HepG2 (cell line): ENCODE data around the gene LSMEM2. TPM values are rescaled to one million over a fixed set of nuclear protein-coding genes. Genes with fewer than 3 reads are reported as not detected.

Source experiments
- FOXP1 ChIP-seq, 2 experiments: fragments of 450-650 bp in 1 of 2; IDR thresholded peaks; 2 replicates each; pipeline ENCODE4 v1.6.1; 2017 to 2018; ENCODE audit warnings: antibody characterized with exemption in 1 of 2
- HNRNPLL ChIP-seq: fragments of 200-400 bp; formaldehyde crosslinking; IDR thresholded peaks from 2 replicates; pipeline ENCODE4 v1.6.1; 2017; ENCODE audit warnings: mild to moderate bottlenecking, low read depth, low read length; ENCODE audit not compliant: poor library complexity, severe bottlenecking
- IKZF4 ChIP-seq: sonication (generic); formaldehyde crosslinking; IDR thresholded peaks from 2 replicates; pipeline ENCODE4 v1.5.1; 2020; ENCODE audit warnings: borderline replicate concordance, mild to moderate bottlenecking, low read depth, missing genetic modification reagents; ENCODE audit errors: not compliant biosample characterization
- MED8 ChIP-seq: sonication (generic); formaldehyde crosslinking; IDR thresholded peaks from 2 replicates; pipeline ENCODE4 v1.8.1; 2023; ENCODE audit warnings: mild to moderate bottlenecking, missing genetic modification reagents; ENCODE audit not compliant: insufficient replicate concordance
- SP5 ChIP-seq: IDR thresholded peaks from 2 replicates; pipeline ENCODE4 v1.6.1; 2016; ENCODE audit warnings: low read depth, borderline replicate concordance
- TBX3 ChIP-seq: fragments of 450-650 bp; IDR thresholded peaks from 2 replicates; pipeline ENCODE4 v1.6.1; 2017; ENCODE audit warnings: antibody characterized with exemption, mild to moderate bottlenecking, inconsistent platforms, borderline replicate concordance
- ZC3H13 ChIP-seq: sonication (generic); formaldehyde crosslinking; IDR thresholded peaks from 2 replicates; pipeline ENCODE4 v1.8.1; 2023; ENCODE audit warnings: mild to moderate bottlenecking, missing genetic modification reagents, moderate library complexity
- ZMYM4 ChIP-seq: sonication (generic); formaldehyde crosslinking; IDR thresholded peaks from 2 replicates; pipeline ENCODE4 v1.8.1; 2023; ENCODE audit warnings: mild to moderate bottlenecking, missing genetic modification reagents
- ZNF296 ChIP-seq: sonication (generic); formaldehyde crosslinking; conservative IDR thresholded peaks from 2 replicates; pipeline ENCODE4 v1.5.0; 2020; ENCODE audit warnings: mild to moderate bottlenecking, missing genetic modification reagents
- ZNF562 ChIP-seq: sonication (generic); formaldehyde crosslinking; IDR thresholded peaks from 2 replicates; pipeline ENCODE4 v1.8.0; 2022; ENCODE audit warnings: missing genetic modification reagents, borderline replicate concordance
- ZNF616 ChIP-seq: sonication (generic); formaldehyde crosslinking; IDR thresholded peaks from 2 replicates; pipeline ENCODE4 v1.5.0; 2020; ENCODE audit warnings: low read depth, mild to moderate bottlenecking, missing genetic modification reagents
- ZNF816 ChIP-seq: sonication (generic); formaldehyde crosslinking; IDR thresholded peaks from 2 replicates; pipeline ENCODE4 v1.8.0; 2022; ENCODE audit warnings: missing genetic modification reagents, mild to moderate bottlenecking, borderline replicate concordance
- polyA plus RNA-seq, 8 experiments: library from polyadenylated mRNA; depleted of rRNA in 3 of 8; stranded (reverse) in 7 of 8; unstranded in 1 of 8; fragments of >200 nt; fragmentation: Illumina TruSeq in 4 of 8; extraction: Trizol in 4 of 8; gene quantifications; 2 replicates each; pipeline versions ENCODE4 v1.2.1 to v1.2.3, GENCODE V29; 2011 to 2016; ENCODE audit warnings: low read depth in 4 of 8, missing spikeins in 1 of 8, mixed read lengths in 1 of 8; ENCODE audit not compliant: insufficient read depth in 1 of 8
- total RNA-seq, 5 experiments: library from RNA; depleted of rRNA; stranded (reverse); fragments of >200 nt; fragmentation: Illumina TruSeq; extraction: Trizol; gene quantifications; 2 replicates each; pipeline ENCODE4 v1.2.3, GENCODE V29; 2016; ENCODE audit warnings: low read depth in 1 of 5
- TF ChIP-seq, protein P1 (sequence below): sonication (generic); formaldehyde crosslinking; IDR thresholded peaks from 2 replicates; pipeline ENCODE4 v1.8.0; 2022; ENCODE audit warnings: mild to moderate bottlenecking, missing genetic modification reagents; ENCODE audit not compliant: insufficient replicate concordance
- TF ChIP-seq, protein P2 (sequence below): sonication (generic); formaldehyde crosslinking; conservative IDR thresholded peaks from 2 replicates; pipeline ENCODE4 v1.5.0; 2020; ENCODE audit warnings: missing genetic modification reagents
- TF ChIP-seq, protein P3 (sequence below): IDR thresholded peaks from 2 replicates; pipeline ENCODE4 v1.6.1; 2016
- TF ChIP-seq, protein P4 (sequence below): sonication (generic); formaldehyde crosslinking; IDR thresholded peaks from 2 replicates; pipeline ENCODE4 v1.5.0; 2020; ENCODE audit warnings: mild to moderate bottlenecking, low read depth, missing genetic modification reagents, borderline replicate concordance
- TF ChIP-seq, protein P5 (sequence below): sonication (generic); formaldehyde crosslinking; IDR thresholded peaks from 2 replicates; pipeline ENCODE4 v1.4.0; 2020; ENCODE audit warnings: mild to moderate bottlenecking, missing genetic modification reagents
- TF ChIP-seq, protein P6 (sequence below): IDR thresholded peaks from 2 replicates; pipeline ENCODE4 v1.6.1; 2016
- TF ChIP-seq, protein P7 (sequence below): sonication (generic); formaldehyde crosslinking; IDR thresholded peaks from 2 replicates; pipeline ENCODE4 v1.4.0; 2020; ENCODE audit warnings: missing genetic modification reagents

The LSMEM2 gene
- total and polyA plus RNA-seq, 2 of the 13 experiments (the other 11 are each of a cell fraction or from before 2014, with no cell fraction given) = 0.07 to 0.41 TPM

DNA sequence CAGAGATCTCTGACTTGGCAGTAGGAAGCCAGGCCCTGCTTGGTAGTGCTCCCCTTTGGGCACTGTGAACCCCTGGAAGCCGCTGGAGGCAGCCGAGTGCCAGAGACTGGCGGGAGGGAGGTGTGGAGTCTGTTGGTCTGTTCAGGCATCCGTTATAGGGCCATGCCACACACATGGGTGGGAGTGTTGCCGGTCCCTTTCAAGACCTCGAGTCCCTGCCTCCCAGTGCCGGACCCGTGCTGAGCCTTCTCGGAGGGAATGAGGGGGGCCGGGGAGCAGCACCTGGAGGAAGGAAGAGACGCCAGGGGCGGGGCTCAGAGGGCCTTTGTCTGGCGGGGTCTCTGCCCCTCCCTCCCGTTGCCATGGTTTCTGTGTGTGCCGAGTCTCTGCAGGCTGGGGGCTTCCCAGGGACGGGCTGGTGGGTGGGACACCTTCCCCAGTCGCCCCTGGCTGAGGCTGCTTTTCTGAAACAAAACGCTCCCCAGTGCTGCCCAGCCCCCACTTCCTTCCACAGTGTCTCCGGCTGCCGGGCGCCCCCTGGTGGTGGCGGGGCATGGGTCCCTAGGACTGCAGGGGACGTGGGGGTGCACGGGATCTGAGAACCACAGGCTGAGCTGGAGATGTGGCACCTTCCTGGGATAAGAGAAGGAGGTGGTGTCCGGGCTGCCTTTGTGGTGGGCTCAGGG is 32.9 kb upstream of the LSMEM2 start (continued):
- TF ChIP-seq, protein P1, sequence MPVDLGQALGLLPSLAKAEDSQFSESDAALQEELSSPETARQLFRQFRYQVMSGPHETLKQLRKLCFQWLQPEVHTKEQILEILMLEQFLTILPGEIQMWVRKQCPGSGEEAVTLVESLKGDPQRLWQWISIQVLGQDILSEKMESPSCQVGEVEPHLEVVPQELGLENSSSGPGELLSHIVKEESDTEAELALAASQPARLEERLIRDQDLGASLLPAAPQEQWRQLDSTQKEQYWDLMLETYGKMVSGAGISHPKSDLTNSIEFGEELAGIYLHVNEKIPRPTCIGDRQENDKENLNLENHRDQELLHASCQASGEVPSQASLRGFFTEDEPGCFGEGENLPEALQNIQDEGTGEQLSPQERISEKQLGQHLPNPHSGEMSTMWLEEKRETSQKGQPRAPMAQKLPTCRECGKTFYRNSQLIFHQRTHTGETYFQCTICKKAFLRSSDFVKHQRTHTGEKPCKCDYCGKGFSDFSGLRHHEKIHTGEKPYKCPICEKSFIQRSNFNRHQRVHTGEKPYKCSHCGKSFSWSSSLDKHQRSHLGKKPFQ (CRISPR knock-in tag) = no peak
- TF ChIP-seq, protein P2, sequence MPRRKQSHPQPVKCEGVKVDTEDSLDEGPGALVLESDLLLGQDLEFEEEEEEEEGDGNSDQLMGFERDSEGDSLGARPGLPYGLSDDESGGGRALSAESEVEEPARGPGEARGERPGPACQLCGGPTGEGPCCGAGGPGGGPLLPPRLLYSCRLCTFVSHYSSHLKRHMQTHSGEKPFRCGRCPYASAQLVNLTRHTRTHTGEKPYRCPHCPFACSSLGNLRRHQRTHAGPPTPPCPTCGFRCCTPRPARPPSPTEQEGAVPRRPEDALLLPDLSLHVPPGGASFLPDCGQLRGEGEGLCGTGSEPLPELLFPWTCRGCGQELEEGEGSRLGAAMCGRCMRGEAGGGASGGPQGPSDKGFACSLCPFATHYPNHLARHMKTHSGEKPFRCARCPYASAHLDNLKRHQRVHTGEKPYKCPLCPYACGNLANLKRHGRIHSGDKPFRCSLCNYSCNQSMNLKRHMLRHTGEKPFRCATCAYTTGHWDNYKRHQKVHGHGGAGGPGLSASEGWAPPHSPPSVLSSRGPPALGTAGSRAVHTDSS (CRISPR knock-in tag) = no peak
- TF ChIP-seq, protein P3, sequence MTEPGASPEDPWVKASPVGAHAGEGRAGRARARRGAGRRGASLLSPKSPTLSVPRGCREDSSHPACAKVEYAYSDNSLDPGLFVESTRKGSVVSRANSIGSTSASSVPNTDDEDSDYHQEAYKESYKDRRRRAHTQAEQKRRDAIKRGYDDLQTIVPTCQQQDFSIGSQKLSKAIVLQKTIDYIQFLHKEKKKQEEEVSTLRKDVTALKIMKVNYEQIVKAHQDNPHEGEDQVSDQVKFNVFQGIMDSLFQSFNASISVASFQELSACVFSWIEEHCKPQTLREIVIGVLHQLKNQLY (CRISPR knock-in tag) = no peak
- TF ChIP-seq IKZF4 (CRISPR knock-in tag) (no peak), ZNF296 (CRISPR knock-in tag) (no peak), SP5 (CRISPR knock-in tag) (peak; percentile 63; the same call in 1 of the 2 replicates), ZNF816 (CRISPR knock-in tag) (no peak), ZNF616 (CRISPR knock-in tag) (no peak), MED8 (peak; percentile 50), ZNF562 (CRISPR knock-in tag) (no peak), ZMYM4 (CRISPR knock-in tag) (no peak), ZC3H13 (CRISPR knock-in tag) (no peak), TBX3 (no peak), HNRNPLL (peak; percentile 48), FOXP1 (IDR thresholded peaks at IDR 0.05) (no peak), FOXP1 (CRISPR knock-in tag; IDR thresholded peaks at IDR 0.05) (no peak)
- TF ChIP-seq, protein P4, sequence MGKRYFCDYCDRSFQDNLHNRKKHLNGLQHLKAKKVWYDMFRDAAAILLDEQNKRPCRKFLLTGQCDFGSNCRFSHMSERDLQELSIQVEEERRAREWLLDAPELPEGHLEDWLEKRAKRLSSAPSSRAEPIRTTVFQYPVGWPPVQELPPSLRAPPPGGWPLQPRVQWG (CRISPR knock-in tag) = no peak
- TF ChIP-seq, protein P5, sequence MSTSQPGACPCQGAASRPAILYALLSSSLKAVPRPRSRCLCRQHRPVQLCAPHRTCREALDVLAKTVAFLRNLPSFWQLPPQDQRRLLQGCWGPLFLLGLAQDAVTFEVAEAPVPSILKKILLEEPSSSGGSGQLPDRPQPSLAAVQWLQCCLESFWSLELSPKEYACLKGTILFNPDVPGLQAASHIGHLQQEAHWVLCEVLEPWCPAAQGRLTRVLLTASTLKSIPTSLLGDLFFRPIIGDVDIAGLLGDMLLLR (CRISPR knock-in tag) = no peak
- TF ChIP-seq, protein P6, sequence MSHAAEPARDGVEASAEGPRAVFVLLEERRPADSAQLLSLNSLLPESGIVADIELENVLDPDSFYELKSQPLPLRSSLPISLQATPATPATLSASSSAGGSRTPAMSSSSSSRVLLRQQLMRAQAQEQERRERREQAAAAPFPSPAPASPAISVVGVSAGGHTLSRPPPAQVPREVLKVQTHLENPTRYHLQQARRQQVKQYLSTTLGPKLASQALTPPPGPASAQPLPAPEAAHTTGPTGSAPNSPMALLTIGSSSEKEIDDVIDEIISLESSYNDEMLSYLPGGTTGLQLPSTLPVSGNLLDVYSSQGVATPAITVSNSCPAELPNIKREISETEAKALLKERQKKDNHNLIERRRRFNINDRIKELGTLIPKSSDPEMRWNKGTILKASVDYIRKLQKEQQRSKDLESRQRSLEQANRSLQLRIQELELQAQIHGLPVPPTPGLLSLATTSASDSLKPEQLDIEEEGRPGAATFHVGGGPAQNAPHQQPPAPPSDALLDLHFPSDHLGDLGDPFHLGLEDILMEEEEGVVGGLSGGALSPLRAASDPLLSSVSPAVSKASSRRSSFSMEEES (CRISPR knock-in tag) = no peak
- TF ChIP-seq, protein P7, sequence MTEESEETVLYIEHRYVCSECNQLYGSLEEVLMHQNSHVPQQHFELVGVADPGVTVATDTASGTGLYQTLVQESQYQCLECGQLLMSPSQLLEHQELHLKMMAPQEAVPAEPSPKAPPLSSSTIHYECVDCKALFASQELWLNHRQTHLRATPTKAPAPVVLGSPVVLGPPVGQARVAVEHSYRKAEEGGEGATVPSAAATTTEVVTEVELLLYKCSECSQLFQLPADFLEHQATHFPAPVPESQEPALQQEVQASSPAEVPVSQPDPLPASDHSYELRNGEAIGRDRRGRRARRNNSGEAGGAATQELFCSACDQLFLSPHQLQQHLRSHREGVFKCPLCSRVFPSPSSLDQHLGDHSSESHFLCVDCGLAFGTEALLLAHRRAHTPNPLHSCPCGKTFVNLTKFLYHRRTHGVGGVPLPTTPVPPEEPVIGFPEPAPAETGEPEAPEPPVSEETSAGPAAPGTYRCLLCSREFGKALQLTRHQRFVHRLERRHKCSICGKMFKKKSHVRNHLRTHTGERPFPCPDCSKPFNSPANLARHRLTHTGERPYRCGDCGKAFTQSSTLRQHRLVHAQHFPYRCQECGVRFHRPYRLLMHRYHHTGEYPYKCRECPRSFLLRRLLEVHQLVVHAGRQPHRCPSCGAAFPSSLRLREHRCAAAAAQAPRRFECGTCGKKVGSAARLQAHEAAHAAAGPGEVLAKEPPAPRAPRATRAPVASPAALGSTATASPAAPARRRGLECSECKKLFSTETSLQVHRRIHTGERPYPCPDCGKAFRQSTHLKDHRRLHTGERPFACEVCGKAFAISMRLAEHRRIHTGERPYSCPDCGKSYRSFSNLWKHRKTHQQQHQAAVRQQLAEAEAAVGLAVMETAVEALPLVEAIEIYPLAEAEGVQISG (CRISPR knock-in tag) = peak; percentile 98
